Measurements from ENCODE around the gene RPL23.
"Not testable (repeated sequence)": the region's sequence is repeated elsewhere in the genome, so short reads cannot be mapped to it uniquely, and the experiment has no call there.

Gene RPL23

GRCh38 chr17:38867179-38867967, 13.9 kb upstream of the RPL23 start:
- DNase-seq = peak; percentile 58

GRCh38 chr17:38864636-38865398, 11.3 kb upstream of the RPL23 start:
- no peak for DNase-seq

- DNase-seq = no peak
Measured at GRCh38 chr17:38861399-38861843, 7.9 kb upstream of the RPL23 start.

GRCh38 chr17:38857271-38857670, 3.8 kb upstream of the RPL23 start:
- no peak for DNase-seq

- DNase-seq = not testable (repeated sequence)
Measured at GRCh38 chr17:38855101-38855714, 1.7 kb upstream of the RPL23 start.

GRCh38 chr17:38852771-38853291, 690 bp downstream of the RPL23 start:
- no peak for DNase-seq

GRCh38 chr17:38851434-38851833, 2.1 kb downstream of the RPL23 start:
- no peak for DNase-seq

- DNase-seq = no peak
Measured at GRCh38 chr17:38850374-38850773, 3.1 kb downstream of the RPL23 start.

GRCh38 chr17:38848939-38849605, 4.4 kb downstream of the RPL23 start:
- no peak for DNase-seq

- no peak for DNase-seq
Measured at GRCh38 chr17:38848557-38848891, 5.0 kb downstream of the RPL23 start.

- DNase-seq = no peak
Measured at GRCh38 chr17:38844261-38844757, 9.2 kb downstream of the RPL23 start.

GRCh38 chr17:38825762-38826247, 27.7 kb downstream of the RPL23 start:
- DNase-seq = no peak

GRCh38 chr17:38824899-38825761, 28.4 kb downstream of the RPL23 start, which contains the start of gene CWC25:
TSS of gene CWC25 (minus strand) at chr17:38825321. CDS start at chr17:38825183, 138 bp downstream.
- peak; percentile 93 for DNase-seq

- no peak for DNase-seq
Measured at GRCh38 chr17:38815576-38816193, 37.8 kb downstream of the RPL23 start.

GRCh38 chr17:38809828-38810227, 43.7 kb downstream of the RPL23 start:
- no peak for DNase-seq

- DNase-seq = no peak
Measured at GRCh38 chr17:38800237-38800760, 53.2 kb downstream of the RPL23 start.

GRCh38 chr17:38799501-38800236, 53.9 kb downstream of the RPL23 start, which contains the start of gene PIP4K2B:
TSS of gene PIP4K2B (minus strand) at chr17:38799556. CDS start at chr17:38799424, 132 bp downstream.
- DNase-seq = peak; percentile 76

GRCh38 chr17:38798614-38799500, 54.7 kb downstream of the RPL23 start:
- DNase-seq = peak; percentile 51

Data from T-helper 9 cell (primary cell).